GM19395 (cell line): ENCODE measurements around the gene ATP6AP2.
"Not testable (repeated sequence)": the region's sequence is repeated elsewhere in the genome, so short reads cannot be mapped to it uniquely, and the experiment has no call there.

Experiments used
- ATAC-seq: cut with Tn5 transposase; IDR thresholded peaks from one replicate; pipeline ENCODE4 v1.9.1; 2021; ENCODE audit warnings: mild to moderate bottlenecking, moderate library complexity; ENCODE audit not compliant: unreplicated experiment

ATP6AP2 gene

GRCh38 chrX:40580537-40581335 is at the start of gene ATP6AP2:
Gene ATP6AP2, plus strand, starts transcription at chrX:40580970. Its CDS starts 96 bp downstream, at chrX:40581066.
- ATAC-seq = peak; percentile 97

DNA sequence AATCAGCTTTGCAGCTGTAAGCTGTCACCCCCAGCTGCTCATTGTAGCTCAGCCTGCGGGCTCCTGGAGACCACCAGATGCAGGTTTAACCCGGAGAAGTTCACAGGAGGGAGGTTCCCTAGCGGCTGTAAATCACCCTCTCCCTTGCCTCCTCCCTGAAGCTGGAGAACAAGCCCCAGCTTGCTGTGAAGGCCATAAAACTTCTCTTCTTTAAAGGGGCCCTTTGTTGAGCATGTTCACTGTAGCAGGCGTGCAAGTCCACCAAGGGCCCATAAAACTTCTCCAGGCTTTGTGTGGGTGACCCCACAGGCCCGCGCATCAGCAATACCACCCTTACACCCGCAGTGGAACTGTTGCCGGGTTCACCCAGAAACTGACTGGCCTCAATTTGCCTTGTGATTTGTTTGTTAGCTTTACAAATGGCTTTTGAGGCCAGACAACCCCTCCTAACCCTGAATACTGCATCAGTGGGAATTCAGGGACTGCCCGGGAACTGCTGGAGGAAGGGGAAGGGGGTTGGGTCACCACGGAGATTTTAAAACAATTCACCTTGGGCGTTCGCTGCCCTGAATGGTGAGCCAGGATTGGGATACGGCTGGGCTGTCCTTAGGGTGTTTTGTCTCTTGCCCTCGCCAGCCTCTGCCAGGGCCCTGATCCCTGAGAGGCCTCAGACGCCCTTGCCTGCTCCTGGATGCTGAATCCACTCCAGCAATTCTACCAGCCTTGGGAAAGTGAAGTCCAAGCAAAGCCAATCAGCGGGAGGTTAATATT is 49.5 kb upstream of the ATP6AP2 start:
- ATAC-seq = no peak

DNA sequence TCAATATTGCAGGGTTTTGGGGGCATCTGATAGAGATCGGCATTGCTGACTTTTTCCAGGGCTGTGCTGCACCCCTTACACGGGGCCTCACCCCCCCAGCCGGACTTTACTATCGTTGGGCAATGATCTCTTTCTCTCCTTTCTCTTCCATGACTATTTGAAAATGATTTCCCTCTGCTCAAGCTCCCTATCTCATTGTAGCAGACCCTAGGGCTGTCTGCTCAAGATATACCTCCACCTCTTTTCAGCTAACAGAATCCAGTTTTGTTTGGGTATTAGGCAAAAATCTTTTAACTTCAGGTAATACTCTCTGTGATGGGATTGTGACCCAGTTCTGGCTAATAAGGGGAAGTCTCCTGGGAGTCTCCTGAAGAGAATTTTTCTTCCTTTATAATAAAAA is 43.5 kb upstream of the ATP6AP2 start:
- ATAC-seq = no peak

DNA sequence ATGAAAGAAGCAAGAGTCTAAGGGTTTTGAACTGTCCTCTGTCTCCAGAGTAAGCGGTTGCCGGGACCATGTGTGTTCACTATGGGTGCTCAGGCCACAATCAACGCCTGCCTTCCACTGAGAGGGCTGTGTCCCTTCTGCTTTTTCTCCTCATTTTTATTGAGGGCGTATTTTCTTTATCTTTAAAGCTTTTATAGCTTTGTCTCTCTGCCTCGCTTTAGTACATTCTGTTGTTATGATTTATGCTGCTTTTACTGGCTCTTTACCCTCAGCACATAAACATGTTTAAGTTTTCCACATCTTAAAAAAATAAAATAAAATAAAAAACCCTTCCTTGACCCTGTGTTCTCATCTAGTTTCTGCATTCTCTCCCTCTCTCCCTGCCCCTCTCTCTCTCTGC is 42.4 kb upstream of the ATP6AP2 start:
- ATAC-seq = no peak

DNA sequence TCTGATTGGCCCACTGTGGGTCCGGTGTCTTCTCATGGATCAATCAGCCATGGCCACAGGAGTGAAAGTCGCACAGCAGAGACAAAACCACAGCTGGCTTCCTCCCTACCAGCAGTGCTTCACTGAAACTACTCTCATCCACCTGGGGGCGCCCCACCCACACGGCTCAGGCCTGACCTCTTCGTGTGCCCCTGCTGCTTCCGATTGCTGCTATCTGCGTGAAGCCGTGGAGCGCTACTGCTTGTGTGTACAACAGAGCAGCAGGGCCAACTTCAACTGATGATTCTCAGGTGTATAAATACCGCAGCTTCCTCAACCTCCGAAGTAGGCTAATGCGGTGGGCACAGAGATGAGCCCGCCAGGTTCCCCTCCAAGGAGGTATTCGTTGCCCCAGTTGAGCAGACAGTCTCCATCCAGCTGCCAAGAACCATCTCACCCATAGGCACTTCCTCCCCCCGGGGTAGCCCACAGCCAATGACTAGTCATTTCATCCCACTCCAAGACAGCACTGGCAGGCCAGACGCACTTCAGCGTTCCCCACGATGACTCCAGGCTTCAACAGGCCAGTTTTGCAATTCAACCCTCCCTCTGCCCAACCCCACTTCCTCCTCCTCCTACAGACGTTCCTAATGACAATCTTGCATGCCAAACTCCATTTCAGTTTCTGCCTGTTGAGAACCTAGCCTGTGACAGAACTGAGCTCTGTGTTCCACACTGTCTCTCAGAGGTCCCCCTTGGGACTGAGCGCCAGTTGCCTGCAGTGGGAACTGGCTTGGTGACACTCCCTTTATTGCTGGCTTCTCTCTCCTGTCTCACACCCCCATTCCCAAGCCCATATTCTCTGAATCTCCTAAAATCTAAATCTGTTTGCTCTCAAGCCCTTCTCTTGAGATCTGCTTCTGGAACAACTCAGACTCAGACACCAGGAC is 41.3 kb upstream of the ATP6AP2 start:
- peak; percentile 80 for ATAC-seq

DNA sequence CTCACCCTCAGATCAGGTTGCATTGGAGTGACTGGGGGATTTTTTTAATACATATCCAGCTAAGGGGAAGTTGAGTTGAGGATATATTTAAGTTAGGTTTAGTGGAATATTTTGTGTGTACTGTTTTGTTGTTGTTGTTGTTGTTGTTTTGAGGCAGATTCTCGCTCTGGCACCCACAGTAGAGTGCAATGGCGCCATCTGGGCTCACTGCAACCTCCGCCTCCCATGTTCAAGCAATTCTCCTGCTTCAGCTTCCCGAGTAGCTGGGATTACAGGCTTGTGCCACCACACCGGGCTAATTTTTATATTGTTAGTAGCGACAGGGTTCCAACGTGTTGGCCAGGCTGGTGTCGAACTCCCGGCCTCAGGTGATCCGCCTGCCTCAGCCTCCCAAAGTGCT is 38.6 kb upstream of the ATP6AP2 start:
- no peak for ATAC-seq

DNA sequence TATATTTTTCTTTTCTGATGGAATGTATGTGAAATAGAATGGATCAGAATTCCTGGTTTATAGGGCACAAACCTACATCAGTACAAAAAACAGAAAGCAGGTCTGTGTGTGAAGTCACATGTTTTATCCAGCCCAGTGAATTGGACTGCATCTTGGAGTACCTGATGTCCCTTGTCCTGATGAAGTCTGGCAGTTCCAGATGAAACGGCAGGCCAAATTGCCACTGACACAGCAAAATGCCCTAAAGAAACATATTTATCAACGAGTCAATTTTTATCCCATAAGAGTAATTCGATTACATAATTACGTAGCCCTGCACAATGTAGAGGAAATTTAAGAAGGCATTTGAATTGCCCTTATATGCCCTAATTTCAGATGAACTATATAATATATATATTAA is 37.8 kb upstream of the ATP6AP2 start:
- ATAC-seq = no peak

DNA sequence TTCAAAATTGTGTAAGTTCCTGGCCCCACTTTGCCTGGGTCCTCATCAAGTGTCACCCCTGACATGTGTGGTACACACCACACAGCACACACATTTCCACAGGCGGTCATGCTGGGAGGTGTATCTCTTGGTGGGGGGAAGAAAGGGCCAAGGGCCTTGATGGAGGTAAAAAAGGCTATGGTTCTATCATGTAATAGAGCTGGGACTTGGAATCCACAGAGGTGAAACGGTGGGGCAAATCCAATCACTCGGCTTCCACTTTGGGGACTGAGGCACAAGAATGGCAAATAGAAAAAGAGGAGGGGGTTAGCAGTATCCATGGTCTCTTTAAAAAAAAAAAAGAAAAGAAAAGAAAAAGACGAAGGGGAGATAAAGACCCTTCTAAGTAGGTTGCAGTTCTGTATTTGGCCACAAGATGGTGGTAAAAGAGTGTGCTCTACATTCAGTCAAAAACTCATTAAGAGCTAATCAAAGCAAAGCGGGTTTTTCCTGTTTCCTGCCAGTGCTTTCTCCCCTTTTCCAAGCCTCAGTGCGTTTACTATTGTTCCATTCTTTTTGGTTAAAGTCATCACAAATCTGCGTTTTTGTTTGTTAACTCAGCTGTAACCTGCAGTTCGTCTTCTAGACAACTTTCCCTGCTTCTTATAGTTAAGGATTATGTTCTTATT is 37.0 kb upstream of the ATP6AP2 start:
- no peak for ATAC-seq

DNA sequence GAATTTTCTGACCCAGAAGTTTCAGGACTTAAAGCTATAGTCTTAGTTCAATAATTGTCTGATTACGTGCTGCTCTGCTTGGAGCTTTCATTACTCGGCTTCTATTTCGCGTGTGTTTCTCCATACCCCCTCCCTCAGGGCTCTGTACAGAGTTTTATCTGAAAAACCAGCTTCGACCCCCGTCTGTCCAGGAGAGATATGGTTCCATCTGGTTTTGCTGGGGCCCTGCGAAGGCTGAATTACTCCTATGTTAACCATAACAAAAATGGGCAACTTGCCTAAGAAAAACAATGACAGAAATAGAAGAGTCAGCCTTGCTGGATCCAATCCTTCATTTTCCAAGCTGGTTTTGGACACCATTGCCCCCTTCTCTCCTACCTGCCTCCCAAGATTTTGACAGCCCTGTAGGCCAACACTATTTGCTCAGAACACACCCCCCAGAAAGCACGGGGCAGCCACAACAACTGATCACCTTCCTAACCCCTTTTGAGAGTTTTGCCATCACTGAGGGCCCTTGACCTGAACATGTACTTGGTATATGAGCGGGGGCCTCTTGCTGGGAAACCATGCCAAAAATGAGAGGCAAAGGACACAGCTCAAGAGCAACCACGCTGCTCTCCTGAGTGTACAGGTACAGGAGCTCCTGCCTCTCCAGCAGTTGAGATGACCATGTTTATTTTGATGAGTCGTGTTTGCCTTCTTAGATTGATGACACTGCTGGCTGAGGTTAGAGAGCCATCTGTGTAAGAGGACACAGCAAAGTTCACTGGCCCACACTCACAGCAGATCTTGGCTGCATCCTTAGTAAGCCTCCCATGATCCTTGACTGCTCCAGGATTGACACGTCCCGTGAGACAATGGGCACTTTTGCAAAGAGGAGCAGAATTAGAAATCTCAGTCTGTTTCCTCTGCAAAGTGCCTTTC is 36.2 kb upstream of the ATP6AP2 start:
- ATAC-seq = no peak

- no peak for ATAC-seq
These were observed 33.9 kb upstream of the ATP6AP2 start for GRCh38 chrX:40546870-40547269.

DNA sequence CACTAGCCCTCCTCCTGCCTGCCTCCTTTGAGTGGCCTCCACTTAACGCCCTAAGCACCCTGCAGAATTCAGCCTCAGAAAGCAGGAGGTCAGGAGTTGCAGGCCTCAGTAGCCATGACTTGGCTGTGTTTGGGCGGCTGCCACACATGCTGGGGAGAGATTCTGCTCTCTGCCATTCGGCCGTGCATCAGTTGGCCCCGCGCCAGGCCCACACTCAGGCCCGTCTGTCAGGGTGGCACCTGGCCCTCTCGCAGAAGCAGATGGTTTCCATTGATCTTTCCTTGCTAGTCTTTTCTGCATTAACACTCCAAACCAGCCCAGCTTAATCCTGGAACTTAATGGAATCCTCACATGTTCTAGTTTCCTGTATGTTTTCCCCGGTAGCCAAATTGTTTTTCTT is 30.7 kb upstream of the ATP6AP2 start:
- ATAC-seq = no peak

GRCh38 chrX:40552768-40553167 is 28.0 kb upstream of the ATP6AP2 start:
- ATAC-seq = no peak

DNA sequence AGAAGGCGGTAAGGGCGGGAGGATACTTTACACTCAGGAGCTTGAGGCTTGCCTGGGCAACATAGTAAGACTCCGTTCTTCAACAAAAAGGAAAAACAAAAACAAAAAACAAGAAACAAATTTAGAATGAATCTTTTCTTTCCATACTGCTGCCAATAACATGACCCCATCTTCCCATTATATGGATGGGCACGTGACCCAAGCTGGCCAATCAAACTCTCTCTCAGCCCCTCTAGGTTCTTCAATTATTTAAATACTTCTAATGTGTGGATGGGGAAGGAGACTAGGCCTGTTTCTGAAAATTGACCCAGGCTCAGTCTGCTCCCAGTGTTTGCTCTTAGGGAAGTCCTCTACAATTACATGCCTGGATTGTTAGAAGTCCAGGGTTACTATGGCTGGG is 22.2 kb upstream of the ATP6AP2 start:
- ATAC-seq = no peak

- no peak for ATAC-seq
These were observed 17.0 kb upstream of the ATP6AP2 start for GRCh38 chrX:40563784-40564183.

DNA sequence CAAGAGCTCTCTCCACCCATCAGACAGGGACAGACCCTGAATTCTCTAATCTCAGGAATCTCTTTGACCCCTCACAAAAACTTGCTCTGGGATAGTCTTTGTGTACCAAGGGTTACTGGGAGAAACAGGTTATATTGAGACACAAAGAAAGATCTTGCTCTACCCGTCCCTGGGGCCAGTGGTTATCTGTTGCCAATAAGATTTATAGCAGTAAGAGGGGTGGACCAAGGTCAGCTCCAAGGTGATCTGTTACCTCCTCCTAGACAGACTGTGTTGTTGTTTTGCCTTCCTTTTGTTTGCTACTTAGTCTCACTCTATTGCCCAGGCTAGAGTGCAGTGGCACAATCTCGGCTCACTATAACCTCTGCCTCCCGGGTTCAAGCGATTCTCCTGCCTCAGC is 16.3 kb upstream of the ATP6AP2 start:
- no peak for ATAC-seq

DNA sequence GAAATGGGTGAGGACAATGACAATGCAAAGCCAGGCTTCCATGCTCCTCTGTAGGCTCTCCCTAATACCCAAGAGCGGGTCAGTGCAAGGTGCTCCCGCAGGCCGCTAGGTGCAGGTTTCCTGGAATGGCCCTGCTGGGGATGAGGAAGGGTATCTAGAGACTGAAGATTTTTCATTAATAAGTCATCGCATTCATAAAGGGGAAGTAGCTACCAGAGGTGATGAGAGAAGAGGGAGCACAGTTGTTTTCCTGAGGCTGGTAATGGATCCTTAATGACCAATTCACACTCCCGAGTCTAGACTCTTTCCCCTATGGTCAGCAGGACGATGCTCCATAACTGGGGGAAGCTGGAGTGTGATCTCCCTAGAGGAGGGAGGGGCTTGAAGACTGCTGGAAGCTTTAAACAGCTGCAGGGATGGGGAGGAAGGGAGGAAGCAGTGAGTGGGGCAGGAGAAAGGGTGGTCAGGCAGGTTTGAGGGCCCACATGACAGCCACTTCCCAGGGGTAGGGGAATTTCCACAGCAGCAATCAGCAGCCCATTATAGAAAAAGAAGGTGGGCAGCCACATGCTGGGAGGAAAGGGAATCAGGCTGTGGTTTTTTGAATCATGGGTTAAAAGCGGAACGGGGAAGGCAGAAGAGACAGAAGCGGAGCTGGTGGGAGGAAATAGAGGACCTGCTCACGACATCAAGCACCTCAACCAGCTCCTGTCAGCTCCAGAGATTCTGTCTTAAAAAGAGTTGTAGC is 10.2 kb upstream of the ATP6AP2 start:
- ATAC-seq = no peak

DNA sequence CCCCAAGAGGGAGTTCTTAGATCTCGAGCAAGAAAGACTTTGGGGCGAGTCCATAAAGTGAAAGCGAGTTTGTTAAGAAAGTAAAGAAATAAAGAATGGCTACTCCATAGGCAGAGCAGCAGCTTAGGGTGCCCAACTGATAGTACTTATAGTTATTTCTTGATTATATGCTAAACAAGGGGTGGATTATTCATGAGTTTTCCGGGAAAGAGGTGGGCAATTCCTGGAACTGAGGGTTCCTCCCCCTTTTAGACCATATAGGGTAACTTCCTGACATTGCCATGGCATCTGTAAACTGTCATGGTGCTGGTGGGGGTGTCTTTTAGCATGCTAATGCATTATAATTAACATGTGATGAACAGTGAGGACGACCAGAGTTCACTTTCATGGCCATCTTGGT is 9.6 kb upstream of the ATP6AP2 start:
- not testable (repeated sequence) for ATAC-seq

- no peak for ATAC-seq
These were observed 9.2 kb upstream of the ATP6AP2 start for GRCh38 chrX:40571600-40571999.

GRCh38 chrX:40573763-40574162 is 7.0 kb upstream of the ATP6AP2 start:
- ATAC-seq = no peak
